Activated naive CD4-positive, alpha-beta T cell treated with anti-CD3 and anti-CD28 coated beads, Interleukin-2, amount 50 U/mL, for 24 hours (primary cell): ENCODE data around the gene PLCL1.

Experiments used
- H3K27ac Mint-ChIP-seq: one replicate; pipeline ENCODE4 v1.8.0; 2021; ENCODE audit warnings: mild to moderate bottlenecking, mixed read lengths
- H3K27me3 Mint-ChIP-seq: one replicate; pipeline ENCODE4 v1.8.0; 2021; ENCODE audit warnings: mixed read lengths
- H3K36me3 Mint-ChIP-seq: one replicate; pipeline ENCODE4 v1.8.0; 2021; ENCODE audit warnings: mixed read lengths
- H3K4me1 Mint-ChIP-seq: one replicate; pipeline ENCODE4 v1.8.0; 2021; ENCODE audit warnings: mixed read lengths
- H3K4me3 Mint-ChIP-seq: one replicate; pipeline ENCODE4 v1.8.0; 2021; ENCODE audit warnings: mild to moderate bottlenecking, mixed read lengths
- H3K9me3 Mint-ChIP-seq: one replicate; pipeline ENCODE4 v1.8.0; 2021; ENCODE audit warnings: mixed read lengths

Gene PLCL1

GRCh38 chr2:198065322-198065721 lies 260.9 kb downstream of the PLCL1 start:
- H3K27ac Mint-ChIP-seq: no peak overlapping the region
- H3K4me3 Mint-ChIP-seq: no peak overlapping the region
- no peaks in the 10 kb centered on the region for H3K27me3 Mint-ChIP-seq
- no peaks in the 10 kb centered on the region for H3K9me3 Mint-ChIP-seq
- H3K36me3 Mint-ChIP-seq: no peaks in the 10 kb centered on the region
- peaks cover 24% of the 10 kb centered on the region for H3K4me1 Mint-ChIP-seq

- Mint-ChIP-seq H3K9me3 (no peaks in the 10 kb centered on the region), H3K36me3 (no peaks in the 10 kb centered on the region), H3K27me3 (no peaks in the 10 kb centered on the region), H3K4me3 (no peak overlapping the region), H3K4me1 (peaks cover 24% of the 10 kb centered on the region), H3K27ac (no peak overlapping the region)
Observed at GRCh38 chr2:198066597-198066996, 262.2 kb downstream of the PLCL1 start.

GRCh38 chr2:198072655-198073054 lies 268.3 kb downstream of the PLCL1 start:
- Mint-ChIP-seq H3K4me3 (no peak overlapping the region), H3K27ac (no peak overlapping the region), H3K27me3 (no peaks in the 10 kb centered on the region), H3K9me3 (peaks cover 1% of the 10 kb centered on the region), H3K36me3 (peaks cover 5% of the 10 kb centered on the region), H3K4me1 (peaks cover 5% of the 10 kb centered on the region)

GRCh38 chr2:198073253-198073652 lies 268.9 kb downstream of the PLCL1 start:
- no peak overlapping the region for H3K4me3 Mint-ChIP-seq
- peaks cover 8% of the 10 kb centered on the region for H3K36me3 Mint-ChIP-seq
- peaks cover 4% of the 10 kb centered on the region for H3K9me3 Mint-ChIP-seq
- no peak overlapping the region for H3K27ac Mint-ChIP-seq
- peaks cover 9% of the 10 kb centered on the region for H3K4me1 Mint-ChIP-seq
- H3K27me3 Mint-ChIP-seq: no peaks in the 10 kb centered on the region

GRCh38 chr2:198077477-198077876 lies 273.1 kb downstream of the PLCL1 start:
- H3K27ac Mint-ChIP-seq: no peak overlapping the region

GRCh38 chr2:198080879-198081765 lies 276.7 kb downstream of the PLCL1 start:
- H3K4me3 Mint-ChIP-seq: no peak overlapping the region
- H3K27ac Mint-ChIP-seq: no peak overlapping the region
- H3K27me3 Mint-ChIP-seq: no peaks in the 10 kb centered on the region
- peaks cover 19% of the 10 kb centered on the region for H3K36me3 Mint-ChIP-seq
- peaks cover 4% of the 10 kb centered on the region for H3K9me3 Mint-ChIP-seq
- peaks cover 26% of the 10 kb centered on the region for H3K4me1 Mint-ChIP-seq

More at GRCh38 chr2:198077477-198077876, 273.1 kb downstream of the PLCL1 start:
- Mint-ChIP-seq H3K27me3 (no peaks in the 10 kb centered on the region), H3K9me3 (peaks cover 4% of the 10 kb centered on the region), H3K4me1 (peaks cover 23% of the 10 kb centered on the region), H3K36me3 (peaks cover 8% of the 10 kb centered on the region), H3K4me3 (no peak overlapping the region)

- Mint-ChIP-seq H3K9me3 (no peaks in the 10 kb centered on the region), H3K4me1 (peaks cover 20% of the 10 kb centered on the region), H3K4me3 (no peak overlapping the region), H3K36me3 (peaks cover 23% of the 10 kb centered on the region), H3K27ac (no peak overlapping the region), H3K27me3 (no peaks in the 10 kb centered on the region)
Observed at GRCh38 chr2:198084156-198084555, 279.8 kb downstream of the PLCL1 start.

GRCh38 chr2:198096002-198096401 lies 291.6 kb downstream of the PLCL1 start:
- no peaks in the 10 kb centered on the region for H3K27me3 Mint-ChIP-seq
- peaks cover 27% of the 10 kb centered on the region for H3K36me3 Mint-ChIP-seq
- no peaks in the 10 kb centered on the region for H3K9me3 Mint-ChIP-seq
- H3K4me1 Mint-ChIP-seq: peaks cover 14% of the 10 kb centered on the region
- no peak overlapping the region for H3K27ac Mint-ChIP-seq
- H3K4me3 Mint-ChIP-seq: no peak overlapping the region

- H3K4me1 Mint-ChIP-seq: peaks cover 14% of the 10 kb centered on the region
- H3K4me3 Mint-ChIP-seq: no peak overlapping the region
- peaks cover 29% of the 10 kb centered on the region for H3K36me3 Mint-ChIP-seq
- H3K9me3 Mint-ChIP-seq: no peaks in the 10 kb centered on the region
- H3K27ac Mint-ChIP-seq: no peak overlapping the region
- no peaks in the 10 kb centered on the region for H3K27me3 Mint-ChIP-seq
Observed at GRCh38 chr2:198096965-198097364, 292.6 kb downstream of the PLCL1 start.

- peaks cover 14% of the 10 kb centered on the region for H3K4me1 Mint-ChIP-seq
- H3K4me3 Mint-ChIP-seq: no peak overlapping the region
- H3K27me3 Mint-ChIP-seq: no peaks in the 10 kb centered on the region
- no peak overlapping the region for H3K27ac Mint-ChIP-seq
- H3K36me3 Mint-ChIP-seq: peaks cover 29% of the 10 kb centered on the region
- no peaks in the 10 kb centered on the region for H3K9me3 Mint-ChIP-seq
Observed at GRCh38 chr2:198097630-198098029, 293.2 kb downstream of the PLCL1 start.

- Mint-ChIP-seq H3K9me3 (no peaks in the 10 kb centered on the region), H3K36me3 (peaks cover 29% of the 10 kb centered on the region), H3K4me3 (no peak overlapping the region), H3K27ac (no peak overlapping the region), H3K27me3 (no peaks in the 10 kb centered on the region), H3K4me1 (peaks cover 14% of the 10 kb centered on the region)
Observed at GRCh38 chr2:198098386-198098785, 294.0 kb downstream of the PLCL1 start.

- Mint-ChIP-seq H3K9me3 (no peaks in the 10 kb centered on the region), H3K27me3 (no peaks in the 10 kb centered on the region), H3K4me1 (peaks cover 14% of the 10 kb centered on the region), H3K27ac (no peak overlapping the region), H3K4me3 (no peak overlapping the region), H3K36me3 (peaks cover 30% of the 10 kb centered on the region)
Observed at GRCh38 chr2:198098918-198099317, 294.5 kb downstream of the PLCL1 start.

- Mint-ChIP-seq H3K27me3 (no peaks in the 10 kb centered on the region), H3K36me3 (peaks cover 39% of the 10 kb centered on the region), H3K9me3 (no peaks in the 10 kb centered on the region), H3K4me1 (peaks cover 14% of the 10 kb centered on the region), H3K27ac (peak overlapping the region; percentile 1), H3K4me3 (no peak overlapping the region)
Observed at GRCh38 chr2:198100346-198100745, 296.0 kb downstream of the PLCL1 start.

GRCh38 chr2:198101688-198102087 lies 297.3 kb downstream of the PLCL1 start:
- Mint-ChIP-seq H3K4me3 (no peak overlapping the region), H3K4me1 (peaks cover 14% of the 10 kb centered on the region), H3K27me3 (no peaks in the 10 kb centered on the region), H3K36me3 (peaks cover 41% of the 10 kb centered on the region), H3K9me3 (no peaks in the 10 kb centered on the region), H3K27ac (no peak overlapping the region)

GRCh38 chr2:198102120-198102519 lies 297.7 kb downstream of the PLCL1 start:
- H3K4me3 Mint-ChIP-seq: no peak overlapping the region
- H3K9me3 Mint-ChIP-seq: no peaks in the 10 kb centered on the region
- H3K27ac Mint-ChIP-seq: no peak overlapping the region
- no peaks in the 10 kb centered on the region for H3K27me3 Mint-ChIP-seq
- peaks cover 41% of the 10 kb centered on the region for H3K36me3 Mint-ChIP-seq
- peaks cover 14% of the 10 kb centered on the region for H3K4me1 Mint-ChIP-seq

GRCh38 chr2:198102856-198103255 lies 298.5 kb downstream of the PLCL1 start:
- Mint-ChIP-seq H3K9me3 (no peaks in the 10 kb centered on the region), H3K4me1 (peaks cover 14% of the 10 kb centered on the region), H3K27ac (no peak overlapping the region), H3K36me3 (peaks cover 43% of the 10 kb centered on the region), H3K27me3 (no peaks in the 10 kb centered on the region), H3K4me3 (no peak overlapping the region)
